ENCODE data around the gene TFEC. TPM values are rescaled to one million over a fixed set of nuclear protein-coding genes. Genes with fewer than 3 reads are reported as not detected.

Gene TFEC
- total RNA-seq (1 to 10 TPM in 3 of 6 donors, under 1 TPM in 3; 0.16 to 4.1 (median 0.75) TPM), polyA plus RNA-seq (under 1 TPM; 0.19 to 0.49 TPM)

GRCh38 chr7:116030651-116031276 lies at the start of gene TFEC:
TFEC (minus strand) TSS chr7:116030763; CDS start chr7:115984441, 46,322 bp downstream.
- no peak for TF ChIP-seq CTCF (IDR thresholded peaks at IDR 0.05)
- ATAC-seq (peak in 2 of 4 donors; percentile 31 to 44), FAIRE-seq (no peak), DNase-seq (no peak)
- Histone ChIP-seq H3K27me3 (no peaks in the 10 kb centered on the region), H3K9me3 (no peaks in the 10 kb centered on the region), H3K27ac (no peak within 1 kb of the TSS), H3K4me3 (peak within 1 kb of the TSS in 1 of 4 donors; percentile 7), H3K4me1 (no peaks in the 10 kb centered on the region), H3K36me3 (no peaks in the 10 kb centered on the region)
- intact Hi-C loops (cut with DNase I): no loop called here
- WGBS, 2 donors: 19 to 20% methylated on average over 3 of the region's 3 CpGs

- intact Hi-C loops (cut with DNase I): no loop called here
- no peaks in the 10 kb centered on the region for H3K4me1 ChIP-seq
- FAIRE-seq: no peak
- 60 to 66% methylated on average over 5 of the region's 5 CpGs for WGBS, 2 donors
- H3K27ac ChIP-seq: no peak overlapping the region
- no peaks in the 10 kb centered on the region for H3K27me3 ChIP-seq
- no peak for TF ChIP-seq CTCF (IDR thresholded peaks at IDR 0.05)
- peak in 1 of 6 donors; percentile 12 for DNase-seq
- ATAC-seq: no peak
- H3K9me3 ChIP-seq: no peaks in the 10 kb centered on the region
- H3K4me3 ChIP-seq: no peak overlapping the region
- no peaks in the 10 kb centered on the region for H3K36me3 ChIP-seq
Measured at GRCh38 chr7:116075351-116076145, 45.0 kb upstream of the TFEC start.

GRCh38 chr7:116071629-116072028 lies 41.1 kb upstream of the TFEC start:
- Histone ChIP-seq H3K4me3 (no peak overlapping the region), H3K27me3 (no peaks in the 10 kb centered on the region), H3K9me3 (no peaks in the 10 kb centered on the region), H3K27ac (no peak overlapping the region), H3K4me1 (no peaks in the 10 kb centered on the region), H3K36me3 (no peaks in the 10 kb centered on the region)
- TF ChIP-seq CTCF (IDR thresholded peaks at IDR 0.05): no peak
- no peak for FAIRE-seq
- no peak for DNase-seq
- intact Hi-C loops (cut with DNase I): no loop called here
- no peak for ATAC-seq

- no peaks in the 10 kb centered on the region for H3K36me3 ChIP-seq
- H3K27ac ChIP-seq: no peak overlapping the region
- FAIRE-seq (no peak), ATAC-seq (no peak), DNase-seq (no peak)
- intact Hi-C loops (cut with DNase I): no loop called here
- H3K4me1 ChIP-seq: no peaks in the 10 kb centered on the region
- H3K4me3 ChIP-seq: no peak overlapping the region
- no peaks in the 10 kb centered on the region for H3K27me3 ChIP-seq
- no peaks in the 10 kb centered on the region for H3K9me3 ChIP-seq
- TF ChIP-seq CTCF (IDR thresholded peaks at IDR 0.05): no peak
- 50 to 70% methylated on average over 1 of the region's 1 CpG for WGBS, 2 donors
Measured at GRCh38 chr7:116064179-116064578, 33.6 kb upstream of the TFEC start.

- no peaks in the 10 kb centered on the region for H3K9me3 ChIP-seq
- intact Hi-C loops (cut with DNase I): no loop called here
- no peaks in the 10 kb centered on the region for H3K4me1 ChIP-seq
- no peak for FAIRE-seq
- no peaks in the 10 kb centered on the region for H3K27me3 ChIP-seq
- no peak for ATAC-seq
- TF ChIP-seq CTCF (IDR thresholded peaks at IDR 0.05): no peak
- H3K36me3 ChIP-seq: no peaks in the 10 kb centered on the region
- 58 to 72% methylated on average over 2 of the region's 2 CpGs for WGBS, 2 donors
- DNase-seq: no peak
- no peak overlapping the region for H3K4me3 ChIP-seq
- no peak overlapping the region for H3K27ac ChIP-seq
Measured at GRCh38 chr7:116062666-116063065, 32.1 kb upstream of the TFEC start.

Measured in pancreas (tissue), 10 donors.